GM19043 (cell line): Measurements from ENCODE around the gene STUB1.

ENCODE experiments used
- ATAC-seq: cut with Tn5 transposase; IDR thresholded peaks from one replicate; pipeline ENCODE4 v1.9.1; 2021; ENCODE audit warnings: low read depth; ENCODE audit not compliant: unreplicated experiment

Gene STUB1

DNA sequence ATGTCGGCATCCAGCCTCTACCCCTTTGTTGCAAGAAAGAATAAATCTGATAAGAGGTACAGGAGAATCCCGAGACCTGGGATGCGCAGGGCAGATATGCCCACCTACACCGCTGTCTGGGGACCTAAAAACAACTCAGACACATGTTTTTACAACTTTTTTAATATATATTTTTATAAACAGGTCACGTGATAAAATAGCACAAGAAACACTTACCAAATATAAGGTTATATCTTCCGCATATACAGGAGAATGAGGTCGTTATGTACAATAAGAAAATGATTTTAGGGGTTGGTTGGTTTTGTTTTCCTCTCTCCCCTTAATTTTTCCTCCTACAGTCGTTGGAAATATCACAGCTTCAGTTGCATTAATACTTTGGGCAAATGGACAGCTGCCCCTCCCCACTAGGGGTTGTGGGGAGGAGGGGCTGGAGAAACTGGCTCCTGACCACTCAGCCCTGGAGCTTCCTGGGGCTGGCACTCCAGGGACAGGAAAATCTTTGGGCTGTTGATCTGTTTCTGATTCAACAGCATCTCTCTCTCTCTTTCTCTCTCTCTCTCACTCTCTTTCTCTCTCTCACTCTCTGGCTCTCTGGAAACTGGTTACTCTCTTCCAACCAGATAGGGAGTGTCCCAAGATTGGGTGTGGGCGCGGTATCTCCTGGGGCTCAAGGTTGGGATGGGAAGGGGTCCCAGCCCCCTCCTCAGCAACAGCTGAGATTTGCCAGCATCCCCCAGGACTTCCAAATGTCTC is 12.3 kb downstream of the STUB1 start:
- ATAC-seq = no peak

GRCh38 chr16:693364-693763 is 13.2 kb downstream of the STUB1 start:
- ATAC-seq = no peak

DNA sequence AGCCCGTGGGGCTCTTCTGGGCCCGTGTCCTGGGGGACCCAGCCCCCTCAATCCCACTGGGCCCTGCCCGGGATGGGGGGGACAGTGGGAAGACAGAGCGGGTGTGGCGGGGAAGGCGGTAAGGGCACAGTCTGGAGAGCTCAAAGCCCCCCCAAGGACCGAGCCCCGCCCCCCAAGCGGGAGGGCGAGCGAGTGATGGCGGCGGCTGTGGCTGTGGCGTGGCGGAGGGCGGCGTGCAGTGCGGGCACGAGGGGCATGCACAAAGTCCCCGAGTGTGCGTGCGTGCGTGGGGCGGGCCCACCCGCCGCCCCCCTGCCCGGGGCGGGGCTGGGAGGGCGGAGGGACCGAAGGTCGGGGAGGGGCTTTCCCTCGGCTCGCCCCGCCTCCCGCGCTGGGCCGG is 13.6 kb downstream of the STUB1 start:
- no peak for ATAC-seq

DNA sequence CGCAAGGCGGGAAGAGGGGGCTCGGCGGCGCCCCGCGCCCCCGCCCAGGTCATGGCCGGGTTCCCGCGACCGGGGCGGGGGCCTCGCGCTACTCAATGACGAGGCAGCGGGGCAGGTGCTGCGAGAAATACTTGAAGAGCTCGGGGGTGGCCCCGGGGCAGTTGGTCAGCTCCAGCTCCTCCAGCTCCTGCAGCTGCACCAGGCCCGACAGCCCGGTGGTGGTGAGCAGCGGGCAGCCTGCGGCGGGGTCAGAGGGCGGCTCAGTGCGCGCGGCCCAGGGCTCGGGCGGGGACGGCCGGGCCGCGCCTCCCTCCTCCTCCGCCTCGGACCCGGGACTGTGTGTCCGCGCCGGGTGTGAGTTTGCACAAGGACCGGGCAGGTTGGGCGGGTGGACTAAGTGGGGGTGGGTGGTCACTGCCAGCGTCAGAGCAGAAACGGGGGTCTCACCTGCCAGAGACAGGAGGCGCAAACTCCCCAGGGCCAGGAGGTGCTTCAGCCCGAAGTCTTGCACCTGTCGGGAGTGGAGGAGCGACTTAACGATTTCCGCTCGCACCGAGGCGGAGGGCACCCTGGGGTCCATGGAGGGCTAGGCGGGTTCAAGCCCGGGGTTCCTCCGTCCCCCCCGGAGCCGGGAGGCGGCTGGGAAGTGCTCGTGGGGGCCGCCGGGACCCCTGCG is 14.1 kb downstream of the STUB1 start:
- ATAC-seq = no peak

DNA sequence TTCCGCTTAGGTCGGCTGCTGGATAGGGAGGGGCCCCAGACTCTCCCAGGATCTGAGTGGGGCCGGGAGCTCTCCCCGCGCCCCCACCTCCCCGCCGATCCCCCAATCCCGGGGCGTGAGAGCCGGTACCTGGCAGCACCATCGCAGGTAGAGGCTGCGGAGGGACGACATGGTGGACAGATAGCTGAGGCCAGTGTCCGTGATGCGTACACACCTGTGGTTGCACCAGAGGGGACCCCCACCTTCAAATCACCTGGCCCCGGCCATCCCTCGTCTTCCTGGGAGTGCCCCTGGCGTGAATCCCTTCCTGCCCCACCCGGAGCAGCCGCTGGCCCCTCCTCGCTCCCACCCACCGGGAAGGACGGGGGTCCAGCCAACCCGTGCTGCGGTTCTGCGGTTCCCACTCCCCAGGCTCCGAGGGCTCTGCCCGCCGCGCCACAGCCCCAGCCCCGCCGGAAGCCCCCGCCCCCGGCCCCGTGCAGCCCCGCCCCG is 14.7 kb downstream of the STUB1 start:
- no peak for ATAC-seq

GRCh38 chr16:695355-696089 is 15.3 kb downstream of the STUB1 start:
- ATAC-seq = no peak

DNA sequence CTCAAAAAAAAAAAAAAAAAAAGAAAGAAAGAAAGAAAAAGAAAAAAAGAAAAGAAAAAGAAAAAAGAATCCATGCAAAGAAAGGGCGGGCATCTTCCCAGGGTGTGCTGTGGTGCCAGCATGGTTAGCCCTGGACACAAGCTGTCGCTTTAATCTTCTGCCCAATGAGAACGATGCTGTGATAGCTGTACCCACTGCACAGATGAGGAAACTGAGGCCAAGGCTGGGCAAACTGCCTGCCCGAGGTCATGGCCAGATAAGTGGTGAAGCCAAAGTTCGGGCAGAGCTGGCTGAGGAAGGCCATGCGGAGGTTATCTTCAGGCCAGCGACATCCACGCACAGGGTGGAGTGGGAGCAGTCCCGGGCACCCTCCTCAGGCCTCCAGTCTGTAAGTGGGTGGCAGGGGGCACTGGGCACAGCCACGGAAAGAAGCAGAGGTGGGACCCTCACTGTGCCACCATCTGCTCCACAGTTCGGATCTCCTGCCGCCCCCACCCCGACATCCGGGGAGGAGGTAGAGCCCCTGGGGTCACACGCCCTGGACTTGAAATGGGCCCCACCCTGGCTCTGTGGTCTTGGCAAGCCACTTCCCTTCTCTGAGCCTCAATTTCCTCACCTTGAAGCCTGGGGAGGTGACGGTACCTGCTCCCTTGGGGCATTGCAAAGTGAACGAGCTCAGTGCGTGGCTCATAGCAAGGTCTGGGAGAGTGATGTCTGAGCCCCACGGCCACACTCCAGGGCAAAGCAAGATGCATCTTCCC is 18.9 kb downstream of the STUB1 start:
- ATAC-seq = no peak

GRCh38 chr16:700684-701584 is 20.7 kb downstream of the STUB1 start:
- ATAC-seq = no peak

DNA sequence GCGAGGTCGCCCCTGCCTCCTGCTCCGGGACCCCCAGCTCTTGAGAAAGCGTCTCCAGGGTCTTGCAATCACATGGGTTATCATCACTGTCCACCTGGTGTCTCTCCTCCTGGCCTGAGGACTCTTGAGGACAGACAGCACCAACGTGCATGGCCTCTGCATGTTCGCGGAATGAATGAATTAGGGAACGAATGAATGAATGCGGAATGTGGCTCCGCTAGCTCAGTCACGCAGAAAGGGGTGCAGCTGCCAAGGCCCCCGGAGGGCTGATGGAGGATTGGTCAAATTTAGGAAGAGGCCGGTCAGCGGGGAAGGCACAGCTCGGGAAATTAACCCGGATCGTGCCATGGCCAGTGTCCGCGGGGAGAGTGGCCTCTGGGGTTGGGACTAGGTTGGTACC is 22.1 kb downstream of the STUB1 start:
- ATAC-seq = no peak

DNA sequence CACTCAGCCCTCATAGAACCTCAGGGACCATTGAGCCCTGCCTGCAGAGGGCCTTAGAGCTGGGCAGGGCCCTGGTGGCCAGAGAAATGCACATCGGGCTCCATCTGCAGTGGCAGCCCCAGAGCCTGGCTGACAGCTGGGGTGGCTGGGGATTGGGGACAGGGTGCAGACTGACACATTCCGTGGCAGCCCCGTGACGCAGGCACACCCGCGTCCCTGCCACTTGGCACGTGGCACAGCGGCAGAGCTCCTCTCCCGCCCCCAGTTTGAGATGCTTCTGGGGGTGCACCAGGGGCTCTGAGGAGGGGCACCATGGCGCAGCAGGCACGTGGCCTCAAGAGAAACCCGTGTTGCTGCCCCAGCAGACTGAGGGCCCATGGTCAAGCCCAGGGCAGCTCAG is 23.2 kb downstream of the STUB1 start:
- no peak for ATAC-seq

DNA sequence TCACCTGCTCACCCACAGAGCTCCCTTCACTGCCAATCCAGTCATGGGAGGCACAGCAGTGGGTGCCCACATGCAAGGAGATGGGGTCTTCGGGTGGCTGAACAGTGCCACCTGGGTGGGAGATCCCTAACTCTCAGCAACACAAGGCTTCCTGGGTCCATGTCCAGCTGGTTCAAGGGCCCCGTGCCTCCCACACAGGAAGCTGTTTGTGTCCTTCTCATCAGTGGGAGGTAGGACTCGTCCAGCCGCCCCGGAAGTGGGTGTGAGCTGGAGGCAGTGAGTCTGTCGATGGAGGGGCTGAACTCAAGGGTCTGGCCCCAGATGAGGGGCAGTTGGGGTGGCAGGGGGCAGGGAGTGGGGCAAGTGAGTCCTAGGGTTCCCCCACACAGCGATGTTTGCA is 23.8 kb downstream of the STUB1 start:
- ATAC-seq = no peak

DNA sequence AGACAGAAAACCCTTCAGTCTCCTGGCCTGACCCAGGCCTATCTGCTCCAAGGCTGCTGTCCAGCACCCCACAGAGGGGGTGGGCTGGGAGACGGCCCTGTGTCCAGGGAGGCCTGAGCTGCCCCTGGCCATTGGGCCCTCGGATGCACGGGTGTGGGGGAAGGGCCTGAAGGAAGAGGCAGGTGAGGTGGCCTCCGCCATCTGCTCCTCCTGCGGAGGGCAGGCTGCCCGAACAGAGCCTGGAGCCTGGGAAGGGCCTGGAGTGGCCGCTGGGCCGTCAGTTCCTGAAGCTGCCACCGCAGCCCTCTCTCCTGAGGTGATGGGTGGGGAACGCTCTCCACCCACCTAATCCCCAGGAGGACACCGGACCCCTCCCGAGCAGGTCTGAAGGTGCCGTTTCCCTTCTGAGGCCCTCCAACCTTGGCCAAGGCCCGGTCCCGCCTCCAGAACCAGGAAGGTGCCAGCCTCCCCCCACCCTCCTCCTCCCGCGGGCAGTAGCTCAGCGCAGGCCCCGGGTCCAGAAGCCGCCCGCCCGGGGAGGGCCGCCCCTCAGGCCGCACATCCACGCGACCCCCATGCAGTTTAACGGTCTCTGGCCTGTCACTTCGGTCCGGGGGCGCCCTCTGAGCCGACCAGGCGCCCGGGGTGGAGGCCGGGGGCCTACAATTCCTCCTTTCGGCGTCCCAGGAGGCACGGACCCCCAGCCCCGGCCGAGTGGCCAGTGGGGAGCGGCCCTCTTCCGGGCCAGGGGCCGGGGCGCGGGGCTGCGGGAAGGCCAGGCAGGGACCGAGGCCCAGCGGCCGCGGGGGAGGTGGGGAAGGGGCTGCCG is 24.6 kb downstream of the STUB1 start:
- no peak for ATAC-seq

DNA sequence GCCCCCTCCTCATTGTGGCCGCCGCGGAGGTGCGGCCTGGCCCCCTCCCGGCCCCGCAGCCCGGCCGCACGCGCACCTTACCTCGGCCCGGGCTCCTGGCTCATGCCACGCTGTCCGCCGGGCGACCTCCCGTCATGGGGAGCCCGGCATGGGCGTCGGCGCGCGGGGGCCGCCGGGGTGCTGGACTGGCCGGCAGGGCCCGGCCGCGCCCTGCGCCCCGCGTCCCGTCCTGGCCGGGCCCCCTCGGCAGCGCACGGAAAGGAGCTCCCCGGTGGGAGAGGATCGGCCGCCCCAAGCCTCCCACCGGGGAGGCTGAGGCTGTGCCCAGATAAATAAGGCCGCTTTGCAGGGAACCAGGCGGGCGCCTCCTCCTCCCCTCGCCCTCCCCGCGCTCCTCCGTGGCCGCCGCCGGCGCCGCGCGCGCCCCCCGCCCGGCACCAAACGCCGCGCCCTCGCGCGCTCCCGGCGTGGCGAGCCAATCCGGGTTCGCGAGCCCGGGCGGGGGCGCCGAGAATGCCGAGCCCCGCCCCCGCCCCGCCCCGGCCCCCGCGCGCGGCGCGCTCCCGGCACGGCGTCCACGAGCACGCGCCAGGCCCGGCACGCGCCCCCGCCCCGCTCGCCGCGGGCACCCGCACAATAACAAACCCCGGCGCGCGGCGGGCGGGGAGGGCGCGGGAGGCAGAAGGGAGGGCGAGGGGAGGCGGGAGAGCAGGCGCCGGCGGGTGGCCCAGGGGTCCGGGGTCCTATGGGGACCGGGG is 25.4 kb downstream of the STUB1 start, which contains the start of gene FBXL16:
Gene FBXL16, minus strand, starts transcription at position 371 of the 758 bp plus-strand sequence. CDS start 8,396 bp downstream, outside the sequence.
- no peak for ATAC-seq

GRCh38 chr16:706189-707061 is 26.2 kb downstream of the STUB1 start:
- no peak for ATAC-seq

- no peak for ATAC-seq
Observed at GRCh38 chr16:707062-707538, 26.9 kb downstream of the STUB1 start.

DNA sequence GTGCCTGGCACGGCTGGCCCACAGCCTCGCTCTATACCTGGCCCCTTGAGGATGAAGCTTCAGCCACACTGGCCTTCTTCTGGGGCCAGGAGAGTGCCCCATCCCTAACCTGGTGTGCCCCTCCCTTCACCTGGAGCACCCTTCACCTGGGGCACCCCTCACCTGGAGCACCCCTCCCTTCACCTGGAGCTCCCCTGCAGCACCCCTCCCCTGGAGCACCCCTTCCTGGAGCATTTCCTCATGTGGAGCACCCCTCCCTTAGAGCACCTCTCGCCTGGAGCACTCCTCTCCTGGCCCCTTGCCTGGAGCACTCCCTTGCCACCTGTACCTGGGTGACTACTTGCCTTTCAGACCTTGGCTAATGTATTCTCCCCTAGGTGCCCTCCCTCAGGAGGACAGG is 27.8 kb downstream of the STUB1 start:
- no peak for ATAC-seq

- ATAC-seq = no peak
Observed at GRCh38 chr16:708959-709358, 28.7 kb downstream of the STUB1 start.
